GM12878 (cell line): ENCODE data around the gene HDDC3. TPM values are rescaled to one million over a fixed set of nuclear protein-coding genes. Genes with fewer than 3 reads are reported as not detected.

ENCODE experiments used
- BRCA1 ChIP-seq: IDR thresholded peaks from 2 replicates; pipeline ENCODE4 v1.6.1; 2011; ENCODE audit warnings: low read depth, low read length, improper control_type of control experiment
- FOXK2 ChIP-seq: fragments of 450-650 bp; IDR thresholded peaks from 2 replicates; pipeline ENCODE4 v1.6.1; 2017; ENCODE audit warnings: mild to moderate bottlenecking, moderate library complexity
- IKZF1 ChIP-seq: fragments of 450-650 bp; conservative IDR thresholded peaks from 2 replicates; pipeline ENCODE4 v1.6.1; 2017; ENCODE audit warnings: antibody characterized with exemption, mild to moderate bottlenecking
- SP1 ChIP-seq: IDR thresholded peaks from one replicate; pipeline ENCODE4 v1.6.1; 2011; ENCODE audit warnings: low read depth, low read length
- USF1 ChIP-seq: IDR thresholded peaks from 2 replicates; pipeline ENCODE4 v1.6.1; 2011; ENCODE audit warnings: borderline replicate concordance, low read depth, mild to moderate bottlenecking, moderate library complexity, mixed read lengths, low read length; ENCODE audit not compliant: insufficient read depth; ENCODE audit errors: extremely low read length
- ZNF622 ChIP-seq: fragments of 450-650 bp; IDR thresholded peaks from 2 replicates; pipeline ENCODE4 v1.6.1; 2017; ENCODE audit warnings: mild to moderate bottlenecking, inconsistent platforms
- polyA plus RNA-seq, 11 experiments: library from polyadenylated mRNA; depleted of rRNA in 4 of 11; unstranded in 6 of 11; stranded (reverse) in 5 of 11; fragments of >200 nt; fragmentation: Nextera tagmentation in 4 of 11; fragmentation: Illumina TruSeq in 1 of 11; extraction: Ambion mirVana in 4 of 11; extraction: Trizol in 1 of 11; gene quantifications; 1 replicate in 1 of 11; 2 replicates in 10 of 11; pipeline versions ENCODE4 v1.2.1 to v1.2.3, GENCODE V29; 2011 to 2016; ENCODE audit warnings: inconsistent platforms in 2 of 11, missing spikeins in 2 of 11, low read depth in 1 of 11
- total RNA-seq, 4 experiments: library from RNA; depleted of rRNA in 3 of 4; stranded (reverse); fragments of >200 nt in 3 of 4; fragmentation: Illumina TruSeq in 1 of 4; extraction: Trizol in 1 of 4; gene quantifications; 2 replicates each; pipeline versions ENCODE4 v1.2.1 to v1.2.3, GENCODE V29; 2013 to 2021
- TF ChIP-seq, protein P1 (sequence below): fragments of 450-650 bp; formaldehyde crosslinking; IDR thresholded peaks from 2 replicates; pipeline ENCODE4 v1.5.0; 2022; ENCODE audit warnings: mild to moderate bottlenecking, missing genetic modification characterization
- TF ChIP-seq, protein P2 (sequence below): IDR thresholded peaks from 2 replicates; pipeline ENCODE4 v1.6.1; 2011; ENCODE audit warnings: borderline replicate concordance, low read depth, mild to moderate bottlenecking, moderate library complexity, low read length; ENCODE audit not compliant: insufficient read depth, poor library complexity, severe bottlenecking

Gene HDDC3
- total and polyA plus RNA-seq, 10 of the 15 experiments (the other 5 are each of a cell fraction or from before 2014, with no cell fraction given): 5.6 to 39.5 (median 23.0) TPM

GRCh38 chr15:90891346-90891949 lies 40.9 kb downstream of the HDDC3 start (continued):
- TF ChIP-seq, protein P1, sequence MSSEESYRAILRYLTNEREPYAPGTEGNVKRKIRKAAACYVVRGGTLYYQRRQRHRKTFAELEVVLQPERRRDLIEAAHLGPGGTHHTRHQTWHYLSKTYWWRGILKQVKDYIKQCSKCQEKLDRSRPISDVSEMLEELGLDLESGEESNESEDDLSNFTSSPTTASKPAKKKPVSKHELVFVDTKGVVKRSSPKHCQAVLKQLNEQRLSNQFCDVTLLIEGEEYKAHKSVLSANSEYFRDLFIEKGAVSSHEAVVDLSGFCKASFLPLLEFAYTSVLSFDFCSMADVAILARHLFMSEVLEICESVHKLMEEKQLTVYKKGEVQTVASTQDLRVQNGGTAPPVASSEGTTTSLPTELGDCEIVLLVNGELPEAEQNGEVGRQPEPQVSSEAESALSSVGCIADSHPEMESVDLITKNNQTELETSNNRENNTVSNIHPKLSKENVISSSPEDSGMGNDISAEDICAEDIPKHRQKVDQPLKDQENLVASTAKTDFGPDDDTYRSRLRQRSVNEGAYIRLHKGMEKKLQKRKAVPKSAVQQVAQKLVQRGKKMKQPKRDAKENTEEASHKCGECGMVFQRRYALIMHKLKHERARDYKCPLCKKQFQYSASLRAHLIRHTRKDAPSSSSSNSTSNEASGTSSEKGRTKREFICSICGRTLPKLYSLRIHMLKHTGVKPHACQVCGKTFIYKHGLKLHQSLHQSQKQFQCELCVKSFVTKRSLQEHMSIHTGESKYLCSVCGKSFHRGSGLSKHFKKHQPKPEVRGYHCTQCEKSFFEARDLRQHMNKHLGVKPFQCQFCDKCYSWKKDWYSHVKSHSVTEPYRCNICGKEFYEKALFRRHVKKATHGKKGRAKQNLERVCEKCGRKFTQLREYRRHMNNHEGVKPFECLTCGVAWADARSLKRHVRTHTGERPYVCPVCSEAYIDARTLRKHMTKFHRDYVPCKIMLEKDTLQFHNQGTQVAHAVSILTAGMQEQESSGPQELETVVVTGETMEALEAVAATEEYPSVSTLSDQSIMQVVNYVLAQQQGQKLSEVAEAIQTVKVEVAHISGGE: no peak
- TF ChIP-seq ZNF622 (no peak), IKZF1 (no peak), SP1 (no peak), FOXK2 (no peak), BRCA1 (no peak), USF1 (no peak)
- TF ChIP-seq, protein P2, sequence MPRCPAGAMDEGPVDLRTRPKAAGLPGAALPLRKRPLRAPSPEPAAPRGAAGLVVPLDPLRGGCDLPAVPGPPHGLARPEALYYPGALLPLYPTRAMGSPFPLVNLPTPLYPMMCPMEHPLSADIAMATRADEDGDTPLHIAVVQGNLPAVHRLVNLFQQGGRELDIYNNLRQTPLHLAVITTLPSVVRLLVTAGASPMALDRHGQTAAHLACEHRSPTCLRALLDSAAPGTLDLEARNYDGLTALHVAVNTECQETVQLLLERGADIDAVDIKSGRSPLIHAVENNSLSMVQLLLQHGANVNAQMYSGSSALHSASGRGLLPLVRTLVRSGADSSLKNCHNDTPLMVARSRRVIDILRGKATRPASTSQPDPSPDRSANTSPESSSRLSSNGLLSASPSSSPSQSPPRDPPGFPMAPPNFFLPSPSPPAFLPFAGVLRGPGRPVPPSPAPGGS: no peak
- TF ChIP-seq, all 136 proteins: peak for 0
